ENCODE measurements around the gene PPIH.

- TF ChIP-seq, protein P1, sequence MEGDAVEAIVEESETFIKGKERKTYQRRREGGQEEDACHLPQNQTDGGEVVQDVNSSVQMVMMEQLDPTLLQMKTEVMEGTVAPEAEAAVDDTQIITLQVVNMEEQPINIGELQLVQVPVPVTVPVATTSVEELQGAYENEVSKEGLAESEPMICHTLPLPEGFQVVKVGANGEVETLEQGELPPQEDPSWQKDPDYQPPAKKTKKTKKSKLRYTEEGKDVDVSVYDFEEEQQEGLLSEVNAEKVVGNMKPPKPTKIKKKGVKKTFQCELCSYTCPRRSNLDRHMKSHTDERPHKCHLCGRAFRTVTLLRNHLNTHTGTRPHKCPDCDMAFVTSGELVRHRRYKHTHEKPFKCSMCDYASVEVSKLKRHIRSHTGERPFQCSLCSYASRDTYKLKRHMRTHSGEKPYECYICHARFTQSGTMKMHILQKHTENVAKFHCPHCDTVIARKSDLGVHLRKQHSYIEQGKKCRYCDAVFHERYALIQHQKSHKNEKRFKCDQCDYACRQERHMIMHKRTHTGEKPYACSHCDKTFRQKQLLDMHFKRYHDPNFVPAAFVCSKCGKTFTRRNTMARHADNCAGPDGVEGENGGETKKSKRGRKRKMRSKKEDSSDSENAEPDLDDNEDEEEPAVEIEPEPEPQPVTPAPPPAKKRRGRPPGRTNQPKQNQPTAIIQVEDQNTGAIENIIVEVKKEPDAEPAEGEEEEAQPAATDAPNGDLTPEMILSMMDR (IDR thresholded peaks at IDR 0.05): no peak
- TF ChIP-seq POLR2AphosphoS5 (IDR thresholded peaks at IDR 0.05; ENCODE audit: insufficient read depth in 1 of 2, low read depth in 1 of 2) (peak; percentile 96), POLR2A (IDR thresholded peaks at IDR 0.05) (peak in 1 of 2 donors; percentile 56)
Measured at GRCh38 chr1:42681741-42682483, 23.7 kb downstream of the PPIH start, which contains the start of gene YBX1.

Data from vagina (tissue), 2 donors.